NCI-H345 treated with DMSO at 0.1 percent for 48 hours (cell line): Measurements from ENCODE around the gene ATG4A.

Experiments
- DNase-seq: peaks from one replicate; lab custom pipeline; 2025; ENCODE audit not compliant: unreplicated experiment; lab: John Stamatoyannopoulos, UW

The ATG4A gene

GRCh38 chrX:108091264-108091877 is at the start of gene ATG4A, which contains the start of gene PSMD10:
TSS of gene ATG4A (plus strand) at chrX:108091778. CDS start at chrX:108091827, 49 bp downstream.
TSS of gene PSMD10 (minus strand) at chrX:108091542. CDS start at chrX:108091520, 22 bp downstream.
- DNase-seq, result peak; percentile 93

GRCh38 chrX:108044554-108045256 is 46.9 kb upstream of the ATG4A start, which contains the start of gene VSIG1:
TSS of gene VSIG1 (plus strand) at chrX:108045065. CDS start at chrX:108045131, 66 bp downstream.
- DNase-seq, result no peak

- DNase-seq, result no peak
Measured at GRCh38 chrX:108049649-108050048, 41.9 kb upstream of the ATG4A start.

- no peak for DNase-seq
Measured at GRCh38 chrX:108053218-108053617, 38.4 kb upstream of the ATG4A start.

- no peak for DNase-seq
Measured at GRCh38 chrX:108055546-108055945, 36.0 kb upstream of the ATG4A start.

GRCh38 chrX:108059801-108060200 is 31.8 kb upstream of the ATG4A start:
- no peak for DNase-seq

- no peak for DNase-seq
Measured at GRCh38 chrX:108064001-108064400, 27.6 kb upstream of the ATG4A start.

- DNase-seq, result no peak
Measured at GRCh38 chrX:108064613-108065012, 27.0 kb upstream of the ATG4A start.

- DNase-seq, result no peak
Measured at GRCh38 chrX:108068121-108068520, 23.5 kb upstream of the ATG4A start.

- no peak for DNase-seq
Measured at GRCh38 chrX:108070891-108071290, 20.7 kb upstream of the ATG4A start.

GRCh38 chrX:108071578-108071977 is 20.0 kb upstream of the ATG4A start:
- DNase-seq, result no peak

- no peak for DNase-seq
Measured at GRCh38 chrX:108072746-108073145, 18.8 kb upstream of the ATG4A start.

- DNase-seq, result no peak
Measured at GRCh38 chrX:108081110-108081509, 10.5 kb upstream of the ATG4A start.

- no peak for DNase-seq
Measured at GRCh38 chrX:108087792-108088191, 3.8 kb upstream of the ATG4A start.

GRCh38 chrX:108088511-108088910 is 3.1 kb upstream of the ATG4A start:
- DNase-seq, result no peak

- DNase-seq, result peak; percentile 9
Measured at GRCh38 chrX:108090491-108091263, 901 bp upstream of the ATG4A start.

GRCh38 chrX:108091878-108092291 is 307 bp downstream of the ATG4A start:
- peak; percentile 37 for DNase-seq

- no peak for DNase-seq
Measured at GRCh38 chrX:108097380-108097779, 5.8 kb downstream of the ATG4A start.

GRCh38 chrX:108105473-108105872 is 13.9 kb downstream of the ATG4A start:
- no peak for DNase-seq

GRCh38 chrX:108114541-108114940 is 23.0 kb downstream of the ATG4A start:
- DNase-seq, result no peak

- DNase-seq, result no peak
Measured at GRCh38 chrX:108117988-108118387, 26.4 kb downstream of the ATG4A start.

GRCh38 chrX:108121291-108121690 is 29.7 kb downstream of the ATG4A start:
- DNase-seq, result no peak
